ENCODE data around the gene LRCH4. TPM values are rescaled to one million over a fixed set of nuclear protein-coding genes. Genes with fewer than 3 reads are reported as not detected.
"Not testable (repeated sequence)": the region's sequence is repeated elsewhere in the genome, so short reads cannot be mapped to it uniquely, and the experiment has no call there.

The LRCH4 gene
- polyA plus RNA-seq, 1 experiment = 20.0 TPM

DNA sequence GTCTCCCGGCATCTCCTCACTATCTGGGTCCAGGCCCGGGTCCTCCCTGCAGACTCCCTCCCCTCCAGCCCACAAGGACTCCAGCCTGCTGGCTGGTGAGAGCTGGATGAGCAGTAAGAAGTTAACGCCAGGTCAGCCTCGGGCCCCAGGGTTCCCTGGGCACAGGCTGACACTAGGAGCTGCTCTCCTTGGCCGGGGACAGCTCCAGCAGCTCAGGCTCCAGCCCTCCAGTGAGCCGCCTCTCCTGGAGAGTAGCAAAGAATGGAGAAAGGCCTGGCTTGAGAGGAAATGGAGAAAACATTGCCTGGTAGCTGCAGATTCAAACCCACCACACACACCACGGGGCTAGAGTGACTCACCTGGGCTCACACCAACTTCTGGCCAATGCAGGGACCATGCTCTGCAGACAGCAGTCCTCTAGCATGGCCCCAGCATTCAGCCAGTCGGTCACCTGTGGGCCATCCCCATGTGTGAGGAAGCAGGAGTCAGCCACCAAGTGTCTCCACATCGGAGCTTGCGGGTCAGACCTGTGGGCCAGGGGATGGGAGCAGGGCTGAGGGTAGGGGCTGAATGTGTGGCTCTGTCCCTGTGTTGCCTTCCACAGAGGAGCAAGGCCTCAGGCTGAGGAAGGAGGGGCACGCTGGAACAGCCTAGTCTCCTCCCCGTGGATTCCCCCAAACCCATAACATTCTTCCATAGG is 18.7 kb downstream of the LRCH4 start:
- ChIA-PET CTCF (interaction anchor here (1.1 to 15.0 kb wide), 6 partner anchors 9 to 123 kb away, joined by 3 to 162 read pairs (median 4); partner anchors contain the start of gene GIGYF1), POLR2A (no interaction called here)
- TF ChIP-seq, protein P1, sequence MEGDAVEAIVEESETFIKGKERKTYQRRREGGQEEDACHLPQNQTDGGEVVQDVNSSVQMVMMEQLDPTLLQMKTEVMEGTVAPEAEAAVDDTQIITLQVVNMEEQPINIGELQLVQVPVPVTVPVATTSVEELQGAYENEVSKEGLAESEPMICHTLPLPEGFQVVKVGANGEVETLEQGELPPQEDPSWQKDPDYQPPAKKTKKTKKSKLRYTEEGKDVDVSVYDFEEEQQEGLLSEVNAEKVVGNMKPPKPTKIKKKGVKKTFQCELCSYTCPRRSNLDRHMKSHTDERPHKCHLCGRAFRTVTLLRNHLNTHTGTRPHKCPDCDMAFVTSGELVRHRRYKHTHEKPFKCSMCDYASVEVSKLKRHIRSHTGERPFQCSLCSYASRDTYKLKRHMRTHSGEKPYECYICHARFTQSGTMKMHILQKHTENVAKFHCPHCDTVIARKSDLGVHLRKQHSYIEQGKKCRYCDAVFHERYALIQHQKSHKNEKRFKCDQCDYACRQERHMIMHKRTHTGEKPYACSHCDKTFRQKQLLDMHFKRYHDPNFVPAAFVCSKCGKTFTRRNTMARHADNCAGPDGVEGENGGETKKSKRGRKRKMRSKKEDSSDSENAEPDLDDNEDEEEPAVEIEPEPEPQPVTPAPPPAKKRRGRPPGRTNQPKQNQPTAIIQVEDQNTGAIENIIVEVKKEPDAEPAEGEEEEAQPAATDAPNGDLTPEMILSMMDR (IDR thresholded peaks at IDR 0.05; ENCODE audit: insufficient read depth, low read depth, low read length) = no peak
- Histone ChIP-seq H3K4me3 (ENCODE audit: low read depth, low read length) (no peak overlapping the region), H3K36me3 (ENCODE audit: control insufficient read depth, insufficient read depth, low read length) (no peaks in the 10 kb centered on the region), H3K27me3 (ENCODE audit: control insufficient read depth, insufficient read depth, low read length) (no peaks in the 10 kb centered on the region)
- DNase-seq (ENCODE audit: low read depth) = no peak

DNA sequence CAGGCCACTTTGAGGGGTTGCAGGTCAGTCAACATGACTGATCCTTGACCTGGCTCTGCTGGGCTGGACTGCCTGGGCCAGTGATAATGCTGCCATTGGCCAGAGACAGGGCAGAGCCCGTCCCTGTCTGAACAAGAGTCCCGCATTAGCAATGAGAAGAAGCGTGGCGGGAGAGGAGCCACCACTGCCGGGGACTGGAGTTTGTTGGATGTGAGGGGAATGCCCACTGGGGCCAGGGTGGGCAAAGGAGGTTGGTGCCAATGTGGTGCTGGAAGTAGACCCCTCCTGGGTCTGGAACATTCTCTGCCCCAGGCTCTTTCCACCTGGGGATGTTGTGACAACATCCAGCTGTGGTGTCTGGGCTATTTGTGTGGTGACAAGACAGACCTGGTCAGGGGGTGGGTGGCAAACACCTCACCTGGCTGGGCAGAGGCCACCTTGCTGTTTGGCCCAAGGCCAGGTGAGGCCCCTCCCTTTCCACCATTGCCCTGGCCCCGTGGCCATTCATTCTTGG is 19.9 kb downstream of the LRCH4 start:
- DNase-seq (ENCODE audit: low read depth) = no peak
- TF ChIP-seq, protein P1 (IDR thresholded peaks at IDR 0.05; ENCODE audit: insufficient read depth, low read depth, low read length) = no peak
- CTCF ChIA-PET = interaction anchor here (0.7 to 15.0 kb wide), 10 partner anchors 18 to 124 kb away, joined by 3 to 162 read pairs (median 4); partner anchors contain the start of genes FBXO24, GIGYF1, LRCH4 and MOSPD3
- Histone ChIP-seq H3K27me3 (ENCODE audit: control insufficient read depth, insufficient read depth, low read length) (no peaks in the 10 kb centered on the region), H3K4me3 (ENCODE audit: low read depth, low read length) (no peak overlapping the region), H3K36me3 (ENCODE audit: control insufficient read depth, insufficient read depth, low read length) (no peaks in the 10 kb centered on the region)
- POLR2A ChIA-PET = no interaction called here

DNA sequence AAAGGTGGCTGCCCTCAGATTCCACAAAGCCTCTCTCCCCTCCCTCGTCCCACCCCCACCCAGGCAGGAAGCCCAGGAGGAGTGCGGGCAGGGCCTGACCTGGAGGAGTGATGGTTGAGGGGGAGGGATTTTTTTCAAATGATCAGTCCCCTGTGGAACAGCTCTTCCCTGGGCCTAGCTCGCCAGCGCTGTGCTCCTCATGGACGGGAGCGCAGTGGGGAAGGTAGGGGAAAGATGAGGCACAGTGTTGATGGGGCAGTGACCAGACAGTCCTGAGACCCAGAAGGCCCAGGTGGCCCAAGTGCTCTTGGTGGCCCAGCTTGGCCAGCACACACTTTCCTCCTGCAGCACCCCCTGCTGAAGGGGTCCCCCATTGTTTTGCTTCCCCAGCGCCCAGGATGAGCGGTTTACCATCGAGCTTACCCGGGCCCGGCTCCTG is 20.8 kb downstream of the LRCH4 start:
- Histone ChIP-seq H3K4me3 (ENCODE audit: low read depth, low read length) (no peak overlapping the region), H3K36me3 (ENCODE audit: control insufficient read depth, insufficient read depth, low read length) (no peaks in the 10 kb centered on the region), H3K27me3 (ENCODE audit: control insufficient read depth, insufficient read depth, low read length) (no peaks in the 10 kb centered on the region)
- ChIA-PET POLR2A (no interaction called here), CTCF (interaction anchor here (0.7 to 15.0 kb wide), 24 partner anchors 9 to 287 kb away, joined by 3 to 162 read pairs (median 5); partner anchors contain the start of genes FBXO24, GIGYF1, LRCH4 and MOSPD3)
- TF ChIP-seq, protein P1 (IDR thresholded peaks at IDR 0.05; ENCODE audit: insufficient read depth, low read depth, low read length) = no peak
- DNase-seq (ENCODE audit: low read depth) = no peak

DNA sequence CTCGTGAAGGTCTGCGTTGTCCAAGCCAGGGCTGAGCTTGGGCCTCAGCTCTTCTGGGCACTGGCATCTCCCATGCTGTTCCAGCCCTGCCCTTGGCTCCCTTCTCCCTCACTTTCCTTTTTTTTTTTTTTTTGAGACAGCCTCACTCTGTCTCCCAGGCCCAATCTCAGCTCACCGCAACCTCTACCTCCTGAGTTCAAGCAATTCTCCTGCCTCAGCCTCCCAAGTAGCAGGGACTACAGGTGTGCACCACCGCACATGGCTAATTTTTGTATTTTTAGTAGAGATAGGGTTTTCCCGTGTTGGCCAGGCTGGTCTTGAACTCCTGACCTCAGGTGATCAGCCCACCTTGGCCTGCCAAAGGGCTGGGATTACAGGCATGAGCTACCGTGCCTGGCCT is 21.5 kb downstream of the LRCH4 start:
- H3K27me3 ChIP-seq (ENCODE audit: control insufficient read depth, insufficient read depth, low read length); H3K36me3 ChIP-seq (ENCODE audit: control insufficient read depth, insufficient read depth, low read length); H3K4me3 ChIP-seq (ENCODE audit: low read depth, low read length); DNase-seq (ENCODE audit: low read depth); POLR2A ChIA-PET: not testable (repeated sequence)
- CTCF ChIA-PET = interaction anchor here (0.6 to 15.0 kb wide), 35 partner anchors 9 to 286 kb away, joined by 3 to 162 read pairs (median 5); partner anchors contain the start of genes FBXO24, GIGYF1, LRCH4 and PCOLCE

DNA sequence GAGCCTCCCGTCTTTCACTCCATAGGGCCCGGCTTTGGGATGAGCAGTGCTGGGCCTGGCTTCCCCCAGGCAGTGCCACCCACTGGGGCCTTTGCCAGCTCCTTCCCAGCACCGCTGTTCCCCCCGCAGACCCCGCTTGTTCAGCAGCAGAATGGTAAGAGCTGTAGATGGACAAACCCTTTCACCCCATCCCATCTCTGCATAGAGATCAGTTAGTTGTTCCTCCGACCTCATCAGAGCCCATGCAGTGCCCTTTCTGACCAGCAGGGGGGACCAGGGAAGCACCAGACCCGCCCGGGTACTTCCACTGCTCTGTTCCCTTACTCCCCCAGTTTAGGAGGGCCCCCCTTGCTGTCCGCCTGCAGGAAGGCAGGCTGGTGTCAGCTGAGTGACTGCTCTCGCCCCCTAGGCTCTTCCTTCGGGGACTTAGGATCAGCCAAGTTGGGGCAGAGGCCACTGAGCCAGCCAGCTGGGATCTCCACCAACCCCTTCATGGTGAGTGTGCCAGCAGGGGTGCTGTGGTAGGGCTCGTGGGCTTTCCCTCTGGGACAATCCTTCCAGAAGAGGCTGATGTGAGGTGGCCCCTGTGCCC is 22.0 kb downstream of the LRCH4 start:
- POLR2A ChIA-PET = no interaction called here
- CTCF ChIA-PET = interaction anchor here (0.6 to 15.0 kb wide), 38 partner anchors 8 to 287 kb away, joined by 3 to 162 read pairs (median 5); partner anchors contain the start of genes FBXO24, GIGYF1, LRCH4 and PCOLCE
- Histone ChIP-seq H3K36me3 (ENCODE audit: control insufficient read depth, insufficient read depth, low read length) (no peaks in the 10 kb centered on the region), H3K27me3 (ENCODE audit: control insufficient read depth, insufficient read depth, low read length) (no peaks in the 10 kb centered on the region), H3K4me3 (ENCODE audit: low read depth, low read length) (no peak overlapping the region)
- TF ChIP-seq, protein P1 (IDR thresholded peaks at IDR 0.05; ENCODE audit: insufficient read depth, low read depth, low read length) = peak; percentile 99
- no peak for DNase-seq (ENCODE audit: low read depth)

Data from BJ (cell line).